Activated T-helper 1 cell treated with Interleukin-2 at 50 U/mL for 16 hours (primary cell): Measurements from ENCODE around the gene PLA2G6.

Experiments used
- DNase-seq: peaks from one replicate; pipeline ENCODE4 v3.0.0-alpha.2; 2020; ENCODE audit warnings: low read depth

Gene PLA2G6

DNA sequence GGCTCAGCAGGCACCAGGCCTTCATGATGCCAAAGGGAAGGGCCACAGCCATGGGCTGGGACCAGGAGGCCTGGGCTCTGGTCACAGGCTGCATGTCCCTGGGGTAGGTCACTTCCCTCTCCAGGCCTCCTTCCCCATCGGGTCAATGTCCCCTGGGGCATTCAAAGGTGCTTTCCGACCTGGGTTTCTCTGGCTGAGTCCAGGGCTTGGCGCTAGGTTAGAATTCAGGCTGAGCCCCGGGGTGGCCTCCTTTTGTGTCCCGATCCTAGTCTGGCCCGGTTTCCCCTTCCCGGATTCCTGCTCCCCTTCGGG lies 32.3 kb upstream of the PLA2G6 start:
- DNase-seq = no peak

GRCh38 chr22:38213319-38213989 lies 31.8 kb upstream of the PLA2G6 start:
- DNase-seq = no peak

- no peak for DNase-seq
Measured at GRCh38 chr22:38212442-38212841, 30.8 kb upstream of the PLA2G6 start.

DNA sequence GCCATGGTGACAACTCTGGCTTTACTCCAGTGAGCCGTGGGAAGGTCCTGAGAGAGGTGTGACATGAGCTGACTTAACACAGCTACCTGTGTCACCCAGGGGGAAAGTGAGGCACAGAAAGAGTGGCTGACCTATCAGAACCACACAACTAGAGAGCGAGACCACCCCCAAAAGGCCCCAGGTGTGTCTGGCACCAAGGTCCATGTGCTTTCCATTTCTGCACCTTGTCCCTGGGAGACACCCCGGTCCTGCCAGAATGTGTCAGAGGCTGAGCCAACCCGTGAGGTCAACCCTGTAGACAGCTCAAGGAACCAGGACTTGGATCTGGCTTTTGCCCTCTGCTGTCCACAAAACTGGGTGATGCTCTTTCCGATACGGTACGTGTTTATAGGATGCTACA lies 29.9 kb upstream of the PLA2G6 start:
- no peak for DNase-seq

- DNase-seq = no peak
Measured at GRCh38 chr22:38208551-38208968, 26.9 kb upstream of the PLA2G6 start.

DNA sequence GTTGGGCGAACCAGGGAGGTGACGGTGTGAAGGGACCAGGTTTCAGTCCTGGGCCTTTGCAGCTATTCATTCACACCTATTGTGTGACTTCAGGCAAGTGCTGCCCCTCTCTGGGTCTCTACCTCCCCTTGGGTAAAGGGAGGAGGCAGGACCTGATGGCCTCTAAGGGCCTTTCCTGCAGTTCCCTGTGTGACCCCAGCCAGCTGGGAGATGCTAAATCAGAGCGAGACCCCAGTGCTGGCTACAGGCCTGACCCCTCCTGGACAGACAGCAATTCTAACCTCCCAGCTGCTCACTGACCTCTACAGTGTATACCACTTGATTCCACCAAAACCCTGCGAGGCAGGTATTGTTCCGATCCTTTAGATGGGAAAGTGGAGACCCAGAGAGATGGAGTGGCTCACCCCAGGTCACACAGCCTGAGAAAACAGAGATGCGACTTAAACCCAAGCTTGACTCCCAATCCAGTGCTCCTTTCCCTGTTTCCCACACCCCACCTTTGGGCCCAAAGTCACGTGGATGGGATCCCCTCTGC lies 26.3 kb upstream of the PLA2G6 start:
- no peak for DNase-seq

- DNase-seq = no peak
Measured at GRCh38 chr22:38205261-38206128, 23.9 kb upstream of the PLA2G6 start.

DNA sequence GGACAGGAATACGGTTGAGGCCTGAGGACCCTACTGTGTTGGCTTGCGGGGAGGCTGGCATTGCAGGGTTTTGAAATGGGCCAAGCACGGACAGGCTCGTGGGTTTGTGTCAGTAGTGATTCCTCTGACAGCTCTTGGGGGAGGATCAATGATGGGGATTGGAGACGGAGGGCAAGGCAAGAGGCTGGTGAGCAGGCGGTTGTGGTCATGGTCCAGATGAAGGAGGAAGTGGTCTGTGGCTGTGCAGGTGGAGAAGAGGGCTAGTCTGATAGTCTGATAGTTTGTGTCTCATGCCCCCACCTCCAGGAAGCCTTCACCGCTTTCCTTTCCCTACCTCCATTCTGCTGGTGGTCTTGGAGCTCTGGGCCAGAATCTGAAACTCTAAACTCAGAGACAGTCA lies 23.2 kb upstream of the PLA2G6 start:
- no peak for DNase-seq

DNA sequence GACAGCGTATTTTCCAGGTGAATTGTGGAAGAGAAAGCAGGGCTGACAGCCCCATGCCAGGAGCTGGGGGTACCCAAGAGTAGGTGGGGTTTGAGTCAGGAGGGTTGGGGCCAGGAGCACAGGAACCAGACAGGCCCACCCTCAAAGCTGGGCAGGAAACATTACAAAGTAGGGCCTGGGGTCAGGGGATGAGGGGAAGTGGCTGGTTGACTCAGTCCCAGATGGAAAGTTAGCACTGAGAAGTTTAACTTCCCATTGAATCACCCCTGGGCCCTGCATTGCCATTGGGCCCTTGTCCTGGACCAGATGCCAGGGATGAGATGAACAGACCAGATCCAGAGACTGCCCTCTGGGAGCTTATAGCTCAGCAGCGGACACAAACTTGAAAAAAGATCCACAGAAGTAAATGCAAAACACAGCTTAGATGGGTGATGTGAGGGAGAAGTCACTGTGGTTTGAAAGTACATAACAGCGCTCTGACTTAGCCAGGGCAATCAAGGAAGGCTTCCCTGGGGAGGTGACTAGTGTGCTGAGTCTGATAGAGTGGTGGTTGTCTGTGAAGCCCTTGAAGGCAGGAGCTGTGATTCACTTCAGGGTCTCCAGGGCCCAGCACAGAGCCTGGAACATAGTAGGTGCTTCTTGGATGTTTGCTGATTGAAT lies 22.4 kb upstream of the PLA2G6 start:
- DNase-seq = no peak

DNA sequence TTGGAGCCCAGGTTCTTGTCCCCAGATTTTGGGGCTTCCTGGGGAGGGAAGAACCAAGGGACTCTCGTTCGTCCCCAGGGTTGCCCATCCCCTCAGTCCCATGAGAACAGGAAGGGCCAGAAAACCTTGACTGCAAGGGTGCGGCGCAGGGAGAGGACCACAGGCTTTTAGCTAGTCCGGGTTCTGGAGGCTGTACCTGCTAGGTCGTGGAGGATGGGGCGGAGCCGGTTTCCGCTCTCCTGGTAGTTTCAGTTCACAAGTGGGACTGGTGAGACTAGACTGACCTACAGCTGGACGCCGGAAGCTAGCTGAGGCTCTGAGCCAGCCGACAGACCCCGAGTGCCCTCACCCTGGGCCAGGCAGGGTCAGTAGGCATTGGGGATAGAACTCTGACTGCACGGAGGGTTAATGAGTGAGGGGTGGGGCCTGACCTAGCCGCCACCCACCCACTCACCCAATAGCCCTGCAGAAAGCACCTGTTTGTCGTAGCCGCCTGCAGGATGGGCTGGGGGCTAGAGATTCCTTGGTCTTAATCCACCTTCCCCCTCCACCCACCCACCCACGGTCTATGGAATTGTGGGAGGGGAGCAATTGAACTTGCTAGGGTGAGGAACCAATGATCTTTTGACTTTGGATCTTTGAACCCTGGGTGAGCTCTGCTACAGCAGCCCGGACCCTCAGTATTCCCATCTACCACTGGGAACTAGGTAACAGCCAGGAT lies 21.6 kb upstream of the PLA2G6 start:
- DNase-seq = no peak

DNA sequence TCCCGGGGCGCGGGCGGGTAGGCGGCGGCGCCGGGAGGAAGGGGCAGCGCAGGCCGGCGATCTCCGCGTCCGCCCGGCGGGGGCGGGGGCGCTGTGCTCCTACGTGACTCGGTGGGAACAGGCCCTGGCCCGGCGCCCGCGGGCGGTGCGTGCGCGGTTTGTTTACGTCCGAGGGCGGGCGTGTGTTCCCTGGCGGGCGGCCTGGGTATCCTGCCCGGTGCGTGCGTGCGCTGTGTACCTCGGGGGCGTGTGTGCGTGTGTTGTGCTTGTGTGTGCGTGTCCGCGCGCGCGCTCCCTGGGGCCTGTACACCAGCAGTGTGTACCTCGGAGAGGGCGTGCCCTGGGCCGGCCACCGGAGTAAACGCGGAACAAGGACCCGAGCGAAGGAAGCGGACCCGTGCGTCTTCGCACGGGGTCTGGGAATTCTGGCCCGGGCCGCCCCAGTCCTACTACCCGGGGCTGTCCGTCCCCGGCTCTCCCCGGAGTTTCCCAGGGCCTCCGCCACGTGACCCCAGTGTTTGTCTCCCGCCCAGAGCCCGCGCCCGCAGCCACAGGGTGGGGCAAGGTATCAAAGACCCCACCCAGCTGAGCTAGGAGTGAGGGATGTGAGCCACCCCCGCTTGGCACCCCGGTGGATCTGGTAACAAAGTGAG lies 20.9 kb upstream of the PLA2G6 start:
- DNase-seq = peak; percentile 41

- peak; percentile 74 for DNase-seq
Measured at GRCh38 chr22:38201711-38202436, 20.2 kb upstream of the PLA2G6 start, which contains the start of gene MAFF. Gene MAFF (plus strand): TSS chr22:38201994. CDS start chr22:38213854, 11,860 bp downstream.

GRCh38 chr22:38201371-38201710 lies 19.7 kb upstream of the PLA2G6 start:
- DNase-seq = no peak

GRCh38 chr22:38199826-38200559 lies 18.4 kb upstream of the PLA2G6 start:
- DNase-seq = no peak

DNA sequence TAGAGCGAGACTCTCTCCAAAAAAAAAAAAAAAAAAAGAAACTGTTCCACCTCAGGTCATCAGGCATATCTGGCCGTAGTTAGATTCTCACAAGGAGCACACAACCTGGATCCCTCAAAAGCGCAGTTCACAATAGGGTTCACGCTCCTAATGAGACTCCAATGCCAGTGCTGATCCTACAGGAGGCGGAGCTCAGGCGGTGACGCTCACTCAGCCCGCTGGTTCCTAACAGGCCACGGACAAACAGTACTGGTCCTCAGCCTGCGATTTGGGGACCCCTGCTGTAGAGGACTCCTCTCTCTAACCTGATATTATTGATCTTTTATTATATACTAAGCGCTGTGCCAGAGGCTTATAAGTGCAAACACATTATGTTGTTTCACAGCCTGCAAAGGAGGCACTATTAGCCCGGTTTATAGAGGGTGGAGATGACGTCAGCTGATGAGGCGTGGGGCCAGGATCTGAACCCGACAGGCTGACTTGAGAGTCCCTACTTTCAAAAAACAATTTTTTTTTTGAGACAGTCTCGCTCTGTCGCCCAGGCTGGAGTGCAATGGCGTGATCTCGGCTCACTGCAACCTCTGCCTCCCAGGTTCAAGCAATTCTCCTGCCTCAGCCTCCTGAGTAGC lies 15.3 kb upstream of the PLA2G6 start:
- no peak for DNase-seq

DNA sequence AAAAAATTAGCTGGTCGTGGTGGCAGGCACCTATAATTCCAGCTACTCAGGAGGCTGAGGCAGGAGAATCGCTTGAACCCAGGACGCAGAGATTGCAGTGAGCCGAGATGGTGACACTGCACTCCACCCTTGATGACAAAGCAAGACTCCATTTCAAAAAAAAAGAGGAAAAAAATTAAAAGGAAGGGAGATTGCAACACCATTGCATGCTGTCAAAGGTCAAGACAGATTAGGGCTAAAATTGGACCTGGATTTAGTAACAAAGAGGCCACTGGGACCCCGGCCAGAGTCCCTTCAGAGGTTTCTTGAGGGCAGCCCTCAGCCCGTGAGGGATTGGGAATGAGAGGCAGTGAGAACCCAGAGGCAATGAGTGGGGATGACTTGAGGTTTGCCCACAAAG lies 11.9 kb upstream of the PLA2G6 start:
- DNase-seq = no peak

DNA sequence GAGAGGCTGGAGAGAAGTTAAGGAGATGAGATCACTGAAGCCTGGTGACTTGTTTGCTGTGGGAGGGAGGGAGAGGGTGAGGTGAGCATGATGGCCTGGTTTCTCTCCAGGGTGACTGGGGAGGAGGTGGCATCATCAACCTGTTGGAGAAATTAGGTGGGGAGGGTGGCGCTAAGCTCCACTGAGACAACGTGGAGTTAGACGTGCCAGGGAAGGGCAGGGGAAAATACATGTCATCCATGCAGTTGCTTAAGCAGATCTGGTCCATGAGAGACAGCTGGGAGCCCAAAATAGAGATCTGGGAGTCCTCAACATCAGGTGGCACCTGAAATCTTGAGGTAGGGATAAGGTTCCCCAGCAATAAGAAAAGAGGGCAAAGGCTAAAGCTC lies 10.8 kb upstream of the PLA2G6 start:
- no peak for DNase-seq

DNA sequence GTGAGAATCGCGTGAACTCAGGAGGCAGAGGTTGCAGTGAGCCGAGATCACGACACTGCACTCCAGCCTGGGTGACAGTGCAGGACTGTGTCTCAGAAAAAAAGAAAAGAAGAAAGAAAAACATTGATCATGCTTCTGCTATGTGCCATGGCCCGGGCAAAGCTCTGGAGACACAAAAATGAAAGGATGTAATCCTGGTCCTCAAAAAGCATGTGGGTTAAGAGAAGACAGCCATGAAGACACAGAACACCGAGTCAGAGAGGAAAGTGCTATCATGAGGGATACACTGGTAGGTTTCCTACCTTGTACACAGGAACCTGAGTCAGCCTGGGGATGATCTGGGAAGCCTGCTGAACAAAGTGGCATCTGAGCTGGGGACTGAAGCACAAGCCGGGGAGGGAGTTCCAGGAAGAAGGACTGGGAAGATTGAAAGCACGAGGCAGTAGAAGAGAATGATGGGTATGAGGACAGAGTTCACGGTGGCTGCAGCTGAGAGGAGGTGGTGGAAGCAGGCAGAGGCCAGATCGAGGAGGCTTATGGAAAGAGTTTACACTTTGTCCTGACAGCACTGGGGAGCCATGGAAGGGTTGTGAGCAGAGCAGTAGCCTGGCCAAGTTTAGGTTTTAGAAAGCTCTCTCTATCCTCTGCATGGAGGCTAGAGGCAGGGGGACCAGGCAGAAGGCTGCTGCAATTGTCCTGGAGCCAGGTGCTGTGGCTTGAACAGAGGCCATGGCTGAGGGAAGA lies 10.3 kb upstream of the PLA2G6 start:
- DNase-seq = no peak

DNA sequence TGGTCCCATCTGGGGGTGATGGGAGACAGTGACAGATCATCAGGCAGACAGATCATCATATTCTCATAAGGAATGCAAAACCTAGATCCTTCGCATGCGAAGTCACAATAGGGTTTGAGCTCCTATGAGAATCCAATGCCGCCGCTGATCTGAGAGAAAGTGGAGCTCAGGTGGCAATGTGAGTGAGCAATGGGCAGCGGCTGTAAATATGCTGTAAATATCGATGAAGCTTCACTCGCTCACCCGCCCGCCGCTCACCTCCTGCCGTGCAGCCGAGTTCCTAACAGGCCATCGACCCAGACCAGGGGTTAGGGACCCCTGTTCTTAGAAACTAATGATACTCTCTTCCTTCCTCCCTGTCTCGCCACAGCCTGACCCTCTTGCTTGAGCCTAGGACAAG lies 9.4 kb upstream of the PLA2G6 start:
- DNase-seq = no peak
